ENCODE data around the gene FHIT.
"Not testable (repeated sequence)": the region's sequence is repeated elsewhere in the genome, so short reads cannot be mapped to it uniquely, and the experiment has no call there.

FHIT gene

DNA sequence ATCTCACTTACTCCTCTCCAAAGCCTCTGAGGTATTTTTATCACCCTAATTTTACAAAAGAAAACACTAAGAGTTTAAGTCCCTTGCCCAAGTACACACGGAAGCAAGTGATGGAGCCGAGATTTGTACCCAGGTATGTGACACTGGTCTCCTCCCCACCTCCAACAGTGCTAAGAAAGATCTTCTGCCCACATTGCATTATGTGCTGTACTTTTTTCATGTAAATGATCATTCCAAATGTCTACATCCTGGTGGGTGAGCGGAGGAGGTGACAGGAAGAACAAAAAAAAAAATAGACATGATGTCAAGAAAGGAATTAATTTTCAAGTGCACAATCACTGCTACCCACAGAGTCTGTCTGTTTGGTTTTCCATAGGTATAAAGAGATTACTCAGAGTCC lies 694.1 kb downstream of the FHIT start:
- DNase-seq (ENCODE audit: low read depth) = no peak

DNA sequence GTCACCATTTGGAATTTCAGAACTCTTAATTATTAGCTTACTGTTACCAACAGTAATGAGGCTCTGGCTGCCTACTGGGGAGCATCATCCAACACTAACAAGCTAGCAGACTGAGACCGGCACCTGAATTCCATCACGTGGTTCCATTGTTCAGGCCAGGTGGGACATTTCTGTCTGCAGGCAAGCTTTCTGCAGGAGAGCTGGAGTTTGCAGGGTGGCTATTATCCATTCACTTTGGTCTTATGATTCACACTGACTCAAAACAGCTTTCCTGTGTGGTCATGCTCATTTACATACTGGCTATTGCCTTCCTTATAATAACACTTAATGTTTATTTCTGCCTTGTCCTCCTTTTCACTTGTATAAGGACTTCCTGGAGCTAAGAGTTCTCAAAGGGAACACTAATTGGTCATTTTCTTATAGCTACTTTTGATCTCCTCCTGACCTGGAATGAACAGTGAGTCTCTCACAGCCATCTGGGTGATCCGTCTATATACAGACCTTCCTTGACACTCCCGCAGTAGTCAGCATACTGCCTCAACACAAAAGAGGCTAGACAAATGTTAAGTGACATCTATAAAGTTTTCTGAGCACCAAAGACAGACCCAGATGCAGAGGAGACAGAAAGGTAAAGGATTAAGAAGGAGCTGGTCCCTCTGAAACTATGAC lies 695.4 kb downstream of the FHIT start:
- no peak for DNase-seq (ENCODE audit: low read depth)

DNA sequence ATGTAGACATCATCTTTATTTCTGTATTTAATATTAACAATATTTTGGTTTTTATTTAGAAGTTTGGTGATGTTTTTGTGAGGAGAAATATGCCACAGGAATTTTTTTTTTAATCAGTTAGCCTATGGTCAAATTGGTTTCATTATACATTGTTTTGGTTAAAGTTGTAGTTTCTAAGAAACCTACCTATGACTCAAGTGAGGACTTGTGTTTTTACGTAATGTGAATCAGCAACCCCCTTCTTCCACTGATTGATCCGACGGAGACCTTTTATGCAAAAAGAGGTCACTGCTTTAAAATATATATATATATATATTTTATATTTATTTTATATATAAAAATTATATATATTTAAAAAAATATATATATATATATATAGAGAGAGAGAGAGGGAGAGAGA lies 698.1 kb downstream of the FHIT start:
- DNase-seq (ENCODE audit: low read depth) = no peak

DNA sequence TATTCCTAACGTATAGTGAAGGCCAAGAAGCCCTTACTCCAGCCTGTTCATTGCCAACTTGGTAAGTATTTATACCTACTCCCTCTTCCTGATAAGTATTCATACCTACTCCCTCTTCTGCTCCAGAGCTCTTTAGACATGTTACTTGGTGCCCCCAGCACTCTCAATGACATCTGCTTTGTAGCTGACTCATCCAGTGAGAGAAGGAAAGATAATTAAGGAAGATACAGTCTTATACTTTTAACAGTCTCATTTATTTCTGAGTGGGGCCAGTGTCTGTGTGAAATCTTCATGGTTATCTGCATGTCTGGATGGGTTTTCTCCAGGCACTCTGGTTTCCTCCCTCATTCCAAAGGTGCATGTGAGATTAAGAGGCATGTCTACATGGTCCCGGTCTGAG lies 698.7 kb downstream of the FHIT start:
- DNase-seq (ENCODE audit: low read depth) = no peak

DNA sequence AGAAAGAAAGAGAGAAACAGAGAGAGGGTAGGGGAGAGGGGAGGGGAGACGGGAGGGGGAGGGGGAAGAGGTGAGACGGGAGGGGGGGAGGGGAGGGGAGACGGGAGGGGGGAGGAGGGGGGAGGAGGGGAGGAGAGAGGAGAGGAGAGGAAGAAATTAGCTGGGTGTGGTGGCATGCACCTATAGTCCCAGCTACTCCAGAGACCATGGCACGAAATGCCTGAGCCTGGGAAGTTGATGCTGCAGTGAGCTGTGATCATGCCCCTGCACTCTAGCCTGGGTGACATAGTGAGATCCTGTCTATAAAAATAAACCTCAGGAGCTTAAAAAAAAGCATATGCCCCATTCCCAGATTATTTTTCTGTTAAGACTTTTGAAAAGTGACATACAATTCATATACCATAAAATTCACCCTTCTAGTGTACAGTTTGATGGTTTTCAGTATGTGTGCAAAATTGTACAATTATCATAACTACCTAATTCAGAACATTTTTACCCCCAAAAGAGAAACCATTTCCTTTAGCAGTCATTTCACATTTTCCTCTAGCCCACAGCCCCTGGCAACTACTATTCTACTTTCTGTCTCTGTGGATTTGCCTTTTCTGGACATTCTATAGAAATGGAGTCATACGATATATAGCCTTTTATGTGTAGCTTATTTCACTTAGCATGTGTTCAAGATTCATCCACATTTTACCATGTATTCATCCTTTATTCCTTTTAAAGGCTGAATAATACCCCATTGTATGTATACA lies 699.6 kb downstream of the FHIT start:
- DNase-seq (ENCODE audit: low read depth) = no peak

GRCh38 chr3:60549863-60550262 lies 701.4 kb downstream of the FHIT start:
- no peak for DNase-seq (ENCODE audit: low read depth)

GRCh38 chr3:60542995-60543394 lies 708.3 kb downstream of the FHIT start:
- no peak for DNase-seq (ENCODE audit: low read depth)

- DNase-seq (ENCODE audit: low read depth) = not testable (repeated sequence)
Measured at GRCh38 chr3:60539394-60539793, 711.9 kb downstream of the FHIT start.

- no peak for DNase-seq (ENCODE audit: low read depth)
Measured at GRCh38 chr3:60536420-60536819, 714.8 kb downstream of the FHIT start.

- no peak for DNase-seq (ENCODE audit: low read depth)
Measured at GRCh38 chr3:60531759-60532158, 719.5 kb downstream of the FHIT start.

DNA sequence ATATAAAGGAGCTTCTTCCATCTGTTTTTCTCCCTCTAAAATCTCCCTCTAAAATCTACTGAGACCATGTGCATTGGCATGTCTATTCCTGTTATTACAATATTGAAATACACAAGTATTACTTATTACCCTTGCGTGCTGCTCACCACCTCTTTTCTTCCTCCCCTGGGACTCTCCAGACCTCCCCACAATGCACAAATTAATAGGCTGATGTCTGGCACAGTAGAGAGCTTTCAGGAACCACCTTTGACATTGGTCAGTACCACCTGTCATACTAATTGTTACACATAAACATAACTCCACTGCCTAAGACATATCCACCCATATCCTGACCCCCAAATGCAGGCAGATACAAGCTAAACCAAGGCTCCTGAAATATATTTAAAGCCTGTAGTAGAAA lies 722.6 kb downstream of the FHIT start:
- no peak for DNase-seq (ENCODE audit: low read depth)

DNA sequence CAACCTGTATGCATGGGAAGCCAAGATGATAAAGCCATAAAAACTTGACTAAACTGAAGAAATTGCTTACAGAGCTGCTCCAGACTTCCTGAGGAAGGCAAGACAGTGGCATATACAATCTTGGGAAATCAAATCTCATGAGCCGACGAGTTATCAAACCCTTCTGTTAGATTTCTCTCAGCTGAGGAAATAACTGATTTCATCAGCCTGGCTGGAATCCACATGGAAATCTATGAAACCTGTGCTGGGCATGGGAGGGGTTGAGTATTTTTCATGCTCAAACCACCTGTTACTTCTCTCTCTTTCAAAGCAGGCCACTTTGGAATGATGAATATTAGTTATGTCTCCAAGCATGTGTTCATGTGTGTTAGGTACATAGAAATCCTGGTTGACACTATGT lies 727.7 kb downstream of the FHIT start:
- DNase-seq (ENCODE audit: low read depth) = no peak

- no peak for DNase-seq (ENCODE audit: low read depth)
Measured at GRCh38 chr3:60517134-60517533, 734.1 kb downstream of the FHIT start.

DNA sequence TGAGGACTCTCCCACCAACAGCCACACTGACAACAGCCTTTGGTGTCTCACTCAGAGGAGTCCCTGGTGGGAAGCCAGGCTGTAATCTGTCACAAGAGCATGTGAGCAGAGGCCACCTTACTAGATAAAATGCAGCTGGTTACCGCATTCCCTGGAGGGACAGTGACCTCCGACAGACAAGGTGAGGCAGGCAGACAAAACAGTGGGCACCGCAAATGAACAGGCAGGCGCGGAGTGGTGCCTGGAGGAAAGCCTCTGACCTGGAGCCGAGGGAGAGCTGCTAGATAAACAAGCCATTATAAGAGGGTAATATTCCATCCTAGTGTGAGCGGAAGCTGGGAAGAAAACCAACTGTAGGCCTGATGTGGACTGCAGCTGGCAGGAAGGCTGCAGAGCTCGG lies 736.4 kb downstream of the FHIT start:
- DNase-seq (ENCODE audit: low read depth) = no peak

- DNase-seq (ENCODE audit: low read depth) = no peak
Measured at GRCh38 chr3:60514085-60514649, 737.1 kb downstream of the FHIT start.

GRCh38 chr3:60513241-60513640 lies 738.0 kb downstream of the FHIT start:
- DNase-seq (ENCODE audit: low read depth) = no peak

DNA sequence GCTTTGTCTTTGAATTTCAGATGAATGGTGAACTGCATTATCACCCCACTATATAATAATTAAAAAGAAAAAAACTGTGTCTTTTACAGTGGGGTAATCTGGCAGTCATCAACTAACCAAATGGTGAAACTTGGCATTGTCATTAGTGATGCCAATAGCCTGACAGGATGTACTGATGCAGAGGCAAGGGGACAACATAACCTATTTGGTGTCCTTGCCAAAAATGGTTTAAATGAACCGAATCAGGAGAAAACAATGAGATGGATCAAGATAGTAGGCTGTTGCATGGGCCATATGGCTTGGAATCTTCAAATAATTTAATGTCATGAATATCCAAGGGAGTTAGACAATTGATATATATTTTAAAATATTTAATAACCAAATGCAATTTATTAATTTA lies 738.7 kb downstream of the FHIT start:
- no peak for DNase-seq (ENCODE audit: low read depth)

- no peak for DNase-seq (ENCODE audit: low read depth)
Measured at GRCh38 chr3:60509471-60509870, 741.8 kb downstream of the FHIT start.

DNA sequence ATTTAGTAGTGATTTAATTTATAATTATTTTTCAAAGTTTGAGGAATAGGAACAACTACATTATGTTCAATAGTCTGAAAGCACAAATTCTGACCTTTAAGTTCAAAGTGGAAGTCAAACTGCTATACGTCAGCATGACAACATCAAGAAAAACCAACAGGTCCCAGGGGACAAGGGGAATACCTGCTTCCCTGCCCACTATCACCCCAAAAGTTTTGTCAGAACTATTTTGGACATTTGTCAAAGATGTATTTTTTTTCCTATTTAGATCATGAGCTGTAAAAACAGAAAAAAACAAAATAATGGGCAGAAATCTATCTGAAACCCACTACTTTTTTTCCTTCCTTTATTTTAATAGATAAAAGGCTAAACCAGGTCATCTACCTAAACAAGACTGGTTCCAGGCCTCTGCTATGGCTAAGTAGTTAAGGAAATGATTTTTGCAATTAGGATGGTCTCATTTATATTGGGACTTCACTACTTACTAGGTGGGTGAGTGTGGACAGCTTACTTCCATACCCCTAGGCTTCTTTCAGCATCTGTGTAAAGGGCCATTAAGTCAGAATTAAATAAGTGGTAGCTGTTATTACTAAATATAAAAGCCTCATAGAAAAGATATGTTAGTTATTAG lies 746.3 kb downstream of the FHIT start:
- no peak for DNase-seq (ENCODE audit: low read depth)

- no peak for DNase-seq (ENCODE audit: low read depth)
Measured at GRCh38 chr3:60501314-60501713, 749.9 kb downstream of the FHIT start.

GRCh38 chr3:60497902-60498301 lies 753.4 kb downstream of the FHIT start:
- DNase-seq (ENCODE audit: low read depth) = no peak

GRCh38 chr3:60490992-60491391 lies 760.3 kb downstream of the FHIT start:
- no peak for DNase-seq (ENCODE audit: low read depth)

- no peak for DNase-seq (ENCODE audit: low read depth)
Measured at GRCh38 chr3:60475096-60475495, 776.2 kb downstream of the FHIT start.

Data from amniotic epithelial cell (primary cell).